GM21447 (cell line): ENCODE measurements around the gene DTX1.

Experiments
- ATAC-seq: cut with Tn5 transposase; IDR thresholded peaks from one replicate; pipeline ENCODE4 v1.9.1; 2021; ENCODE audit not compliant: unreplicated experiment

The DTX1 gene

GRCh38 chr12:113092607-113093408, 36.3 kb downstream of the DTX1 start:
- no peak for ATAC-seq

GRCh38 chr12:113093409-113094101, 37.0 kb downstream of the DTX1 start:
- ATAC-seq, result no peak

GRCh38 chr12:113094738-113095137, 38.2 kb downstream of the DTX1 start:
- ATAC-seq, result no peak

GRCh38 chr12:113095405-113095804, 38.9 kb downstream of the DTX1 start:
- no peak for ATAC-seq

- no peak for ATAC-seq
Measured at GRCh38 chr12:113096675-113097461, 40.3 kb downstream of the DTX1 start.

GRCh38 chr12:113097716-113098440, 41.3 kb downstream of the DTX1 start:
- no peak for ATAC-seq

GRCh38 chr12:113098441-113099028, 42.0 kb downstream of the DTX1 start:
- ATAC-seq, result no peak

GRCh38 chr12:113099364-113099763, 42.8 kb downstream of the DTX1 start:
- ATAC-seq, result no peak

- no peak for ATAC-seq
Measured at GRCh38 chr12:113099764-113100163, 43.2 kb downstream of the DTX1 start.

GRCh38 chr12:113101751-113102150, 45.2 kb downstream of the DTX1 start:
- no peak for ATAC-seq

- ATAC-seq, result no peak
Measured at GRCh38 chr12:113102811-113103210, 46.3 kb downstream of the DTX1 start.

- no peak for ATAC-seq
Measured at GRCh38 chr12:113103756-113104450, 47.4 kb downstream of the DTX1 start.

GRCh38 chr12:113104953-113105510, 48.5 kb downstream of the DTX1 start:
- ATAC-seq, result no peak

- ATAC-seq, result no peak
Measured at GRCh38 chr12:113105606-113106271, 49.2 kb downstream of the DTX1 start.

GRCh38 chr12:113106361-113106760, 49.8 kb downstream of the DTX1 start:
- ATAC-seq, result no peak

GRCh38 chr12:113108308-113108707, 51.8 kb downstream of the DTX1 start:
- ATAC-seq, result no peak

- ATAC-seq, result no peak
Measured at GRCh38 chr12:113109360-113109759, 52.8 kb downstream of the DTX1 start.

GRCh38 chr12:113109872-113110599, 53.5 kb downstream of the DTX1 start:
- no peak for ATAC-seq
